Mesendoderm (in vitro differentiated cells): ENCODE data around the gene UBQLN4.
"Not testable (repeated sequence)": the region's sequence is repeated elsewhere in the genome, so short reads cannot be mapped to it uniquely, and the experiment has no call there.

Experiments used
- DNase-seq: peaks from one replicate; pipeline ENCODE4 v3.0.0; 2013
- H2AK5ac ChIP-seq: 2 replicates; pipeline ENCODE4 v1.6.1; 2013; ENCODE audit warnings: low read length, inconsistent platforms
- H2BK120ac ChIP-seq: 2 replicates; pipeline ENCODE4 v1.6.1; 2013; ENCODE audit warnings: low read depth, mild to moderate bottlenecking, low read length, moderate library complexity, mixed read lengths
- H2BK15ac ChIP-seq: replicated peaks from 2 replicates; pipeline ENCODE4 v1.6.1; 2013; ENCODE audit warnings: low read depth, mild to moderate bottlenecking, moderate library complexity
- H2BK5ac ChIP-seq: 2 replicates; pipeline ENCODE4 v1.6.1; 2013; ENCODE audit warnings: low read length, inconsistent platforms
- H3K18ac ChIP-seq: 2 replicates; pipeline ENCODE4 v1.6.1; 2013; ENCODE audit warnings: mild to moderate bottlenecking, low read length, mixed read lengths
- H3K23ac ChIP-seq: one replicate; pipeline ENCODE4 v1.6.1; 2013; ENCODE audit warnings: low read length
- H3K27ac ChIP-seq: 2 replicates; pipeline ENCODE4 v1.5.1; 2013; ENCODE audit warnings: low read depth, mild to moderate bottlenecking, inconsistent platforms, low read length, moderate library complexity
- H3K27me3 ChIP-seq: 2 replicates; pipeline ENCODE4 v1.6.1; 2013; ENCODE audit warnings: low read length, control low read depth, mild to moderate bottlenecking, inconsistent platforms; ENCODE audit not compliant: insufficient read depth, poor library complexity
- H3K36me3 ChIP-seq: 2 replicates; pipeline ENCODE4 v1.6.1; 2013; ENCODE audit warnings: low read length, inconsistent platforms; ENCODE audit not compliant: control insufficient read depth, insufficient read depth
- H3K4ac ChIP-seq: one replicate; pipeline ENCODE4 v1.6.1; 2013; ENCODE audit warnings: low read depth, mild to moderate bottlenecking, low read length, moderate library complexity
- H3K4me1 ChIP-seq: 2 replicates; pipeline ENCODE4 v1.6.1; 2013; ENCODE audit warnings: low read depth, low read length, inconsistent platforms; ENCODE audit not compliant: control insufficient read depth
- H3K4me2 ChIP-seq: 2 replicates; pipeline ENCODE4 v1.6.1; 2013; ENCODE audit warnings: low read length
- H3K4me3 ChIP-seq: 2 replicates; pipeline ENCODE4 v1.5.1; 2013; ENCODE audit warnings: mild to moderate bottlenecking, low read length
- H3K56ac ChIP-seq: one replicate; pipeline ENCODE4 v1.6.1; 2013; ENCODE audit warnings: low read length
- H3K79me1 ChIP-seq: 2 replicates; pipeline ENCODE4 v1.6.1; 2013; ENCODE audit warnings: low read length, inconsistent platforms
- H3K79me2 ChIP-seq: 2 replicates; pipeline ENCODE4 v1.6.1; 2013; ENCODE audit warnings: mild to moderate bottlenecking, low read length; ENCODE audit not compliant: control insufficient read depth, insufficient read depth
- H3K9ac ChIP-seq: 2 replicates; pipeline ENCODE4 v1.6.1; 2013; ENCODE audit warnings: low read length, inconsistent platforms
- H4K5ac ChIP-seq: one replicate; pipeline ENCODE4 v1.6.1; 2013; ENCODE audit warnings: low read length
- H4K8ac ChIP-seq: one replicate; pipeline ENCODE4 v1.6.1; 2013; ENCODE audit warnings: low read depth, mild to moderate bottlenecking, control low read depth, low read length, moderate library complexity
- WGBS: extraction: QIAGEN DNeasy Blood & Tissue Kit; methylation state at CpG from one replicate; pipeline ENCODE4 v1.1.7; 2013; ENCODE audit warnings: low lambda C conversion rate, missing lambda C conversion rate; ENCODE audit not compliant: insufficient coverage; ENCODE audit errors: extremely low coverage; 5-methylcytosine and 5-hydroxymethylcytosine counted together

UBQLN4 gene

DNA sequence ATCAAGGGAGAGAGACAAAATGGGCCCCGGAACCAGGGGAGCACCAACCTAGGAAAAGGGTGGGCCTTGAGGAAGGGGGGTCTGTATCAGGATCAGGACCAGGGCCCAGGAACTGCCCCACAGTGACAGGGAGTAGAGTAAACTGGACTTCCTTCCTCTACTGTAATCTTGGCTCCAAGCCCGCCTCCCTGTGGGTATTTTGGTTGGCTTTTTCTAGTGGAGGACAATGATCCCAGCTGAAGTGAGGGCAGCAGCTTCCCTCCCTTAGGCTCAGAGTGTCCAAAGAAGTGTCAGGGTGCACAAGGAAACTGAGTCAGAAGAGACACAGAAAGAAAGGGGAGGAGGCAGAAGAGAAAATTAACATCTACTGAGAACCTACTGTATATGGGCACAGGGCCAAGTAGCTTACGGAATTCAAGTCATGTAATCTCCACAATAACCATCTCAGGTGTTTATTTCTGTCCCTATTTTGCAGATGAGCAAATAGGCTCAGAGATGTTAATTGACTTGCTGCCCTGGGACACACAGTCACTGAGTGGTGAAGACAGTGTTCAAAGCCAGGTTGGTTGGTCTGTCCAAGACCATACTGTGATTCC lies 4.8 kb downstream of the UBQLN4 start:
- Histone ChIP-seq H3K18ac (no peak overlapping the region), H3K4me3 (no peak overlapping the region), H3K79me1 (peaks cover 4% of the 10 kb centered on the region), H3K79me2 (peaks cover 9% of the 10 kb centered on the region), H3K9ac (no peak overlapping the region), H3K27me3 (no peaks in the 10 kb centered on the region), H3K4me2 (no peak overlapping the region), H2BK15ac (no peak overlapping the region), H3K4ac (no peak overlapping the region), H2BK120ac (no peak overlapping the region), H3K4me1 (no peaks in the 10 kb centered on the region), H2AK5ac (no peak overlapping the region), H3K36me3 (peaks cover 3% of the 10 kb centered on the region), H3K27ac (no peak overlapping the region), H2BK5ac (no peak overlapping the region), H4K8ac (no peak overlapping the region), H3K56ac (no peak overlapping the region), H4K5ac (no peak overlapping the region), H3K23ac (no peak overlapping the region)
- WGBS = no CpG with 5 or more reads among the region's 3 CpGs
- DNase-seq = no peak

DNA sequence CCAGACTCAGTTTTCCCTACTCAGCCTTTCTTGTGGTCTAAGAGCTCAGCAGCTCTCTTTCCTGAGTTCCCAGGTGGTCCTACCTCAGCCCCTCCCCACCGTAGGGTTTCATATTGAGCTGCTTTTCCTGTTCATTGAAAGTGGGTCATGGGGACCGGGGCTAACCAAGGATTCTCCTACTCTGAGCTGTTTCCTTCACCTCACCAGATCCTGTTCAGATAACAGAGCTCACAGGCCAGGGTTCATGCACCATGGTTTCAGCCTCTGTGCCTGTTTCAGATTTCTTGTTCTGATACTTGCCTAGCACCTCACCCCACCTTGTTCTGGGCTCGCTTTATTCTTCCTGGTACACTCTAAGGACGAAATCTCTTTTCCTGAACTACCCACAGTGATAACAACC lies 8.5 kb downstream of the UBQLN4 start:
- no peak overlapping the region for H3K9ac ChIP-seq
- no peak overlapping the region for H2AK5ac ChIP-seq
- H3K4ac ChIP-seq = no peak overlapping the region
- no peak overlapping the region for H2BK15ac ChIP-seq
- H4K8ac ChIP-seq = no peak overlapping the region
- H4K5ac ChIP-seq = no peak overlapping the region
- H3K36me3 ChIP-seq = peaks cover 10% of the 10 kb centered on the region
- H3K4me1 ChIP-seq = no peaks in the 10 kb centered on the region
- H3K23ac ChIP-seq = no peak overlapping the region
- no peak overlapping the region for H3K4me3 ChIP-seq
- H3K18ac ChIP-seq = no peak overlapping the region
- H2BK120ac ChIP-seq = no peak overlapping the region
- H3K56ac ChIP-seq = no peak overlapping the region
- no CpG with 5 or more reads among the region's 4 CpGs for WGBS
- no peak overlapping the region for H2BK5ac ChIP-seq
- no peak overlapping the region for H3K4me2 ChIP-seq
- no peaks in the 10 kb centered on the region for H3K79me2 ChIP-seq
- H3K79me1 ChIP-seq = no peaks in the 10 kb centered on the region
- H3K27ac ChIP-seq = no peak overlapping the region
- no peaks in the 10 kb centered on the region for H3K27me3 ChIP-seq
- no peak for DNase-seq

DNA sequence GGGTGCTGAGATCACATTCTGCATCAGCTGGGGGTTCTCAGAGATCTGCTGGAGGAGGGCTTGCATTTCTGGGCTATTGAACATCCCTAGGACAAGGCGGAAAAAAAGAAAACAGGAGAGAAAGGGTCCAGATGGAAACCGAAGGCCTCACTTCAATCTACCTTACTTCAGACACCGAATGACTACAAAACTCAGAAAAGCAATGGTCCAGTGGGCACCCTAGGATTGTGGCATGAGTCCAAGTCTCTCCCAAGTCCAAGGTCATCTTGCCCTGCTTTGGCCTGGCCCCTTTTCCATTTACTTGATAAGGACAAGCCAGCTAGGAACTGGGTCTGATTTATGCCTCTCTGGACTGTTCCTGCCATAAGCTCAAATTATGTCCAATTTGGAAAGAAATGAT lies 10.8 kb downstream of the UBQLN4 start:
- Histone ChIP-seq H3K4me1 (no peaks in the 10 kb centered on the region), H3K79me2 (no peaks in the 10 kb centered on the region), H3K36me3 (peaks cover 7% of the 10 kb centered on the region)

DNA sequence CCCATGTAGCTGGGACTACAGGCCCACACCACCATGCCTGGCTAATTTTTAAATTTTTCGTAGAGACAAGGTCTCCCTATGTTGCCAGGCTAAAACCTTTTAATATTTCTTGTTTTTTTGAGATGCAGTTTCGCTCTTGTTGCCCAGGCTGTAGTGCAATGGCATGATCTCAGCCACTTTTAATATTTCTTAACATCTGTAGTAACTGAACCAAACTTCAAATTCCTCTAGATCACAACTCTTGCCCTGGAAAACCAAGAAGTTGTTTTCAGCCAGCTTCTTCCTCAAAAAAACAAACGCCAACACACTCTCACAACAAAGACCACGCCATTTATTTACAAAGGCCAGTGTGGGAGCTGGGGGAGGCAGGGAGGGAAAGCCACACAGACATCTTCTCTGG lies 18.6 kb downstream of the UBQLN4 start:
- H3K4me2 ChIP-seq, H3K79me1 ChIP-seq, H3K18ac ChIP-seq, H2BK120ac ChIP-seq, H3K27me3 ChIP-seq, H3K79me2 ChIP-seq, H3K9ac ChIP-seq, H3K4me3 ChIP-seq, H3K23ac ChIP-seq, H4K5ac ChIP-seq, H3K27ac ChIP-seq, H2AK5ac ChIP-seq, H3K36me3 ChIP-seq, H3K4ac ChIP-seq, H3K56ac ChIP-seq, H4K8ac ChIP-seq, DNase-seq, H2BK5ac ChIP-seq, H3K4me1 ChIP-seq, H2BK15ac ChIP-seq: not testable (repeated sequence)
- no CpG with 5 or more reads among the region's 4 CpGs for WGBS

More for the DNA sequence above, 10.8 kb downstream of the UBQLN4 start:
- Histone ChIP-seq H2BK5ac (no peak overlapping the region), H3K4me2 (no peak overlapping the region), H3K27me3 (no peaks in the 10 kb centered on the region), H3K56ac (no peak overlapping the region), H2BK15ac (no peak overlapping the region), H4K5ac (no peak overlapping the region), H2BK120ac (no peak overlapping the region), H2AK5ac (no peak overlapping the region), H3K23ac (no peak overlapping the region), H3K4me3 (no peak overlapping the region), H3K27ac (no peak overlapping the region), H3K18ac (no peak overlapping the region), H3K79me1 (no peaks in the 10 kb centered on the region), H4K8ac (no peak overlapping the region), H3K9ac (no peak overlapping the region), H3K4ac (no peak overlapping the region)
- WGBS = no CpG with 5 or more reads among the region's 3 CpGs
- no peak for DNase-seq

DNA sequence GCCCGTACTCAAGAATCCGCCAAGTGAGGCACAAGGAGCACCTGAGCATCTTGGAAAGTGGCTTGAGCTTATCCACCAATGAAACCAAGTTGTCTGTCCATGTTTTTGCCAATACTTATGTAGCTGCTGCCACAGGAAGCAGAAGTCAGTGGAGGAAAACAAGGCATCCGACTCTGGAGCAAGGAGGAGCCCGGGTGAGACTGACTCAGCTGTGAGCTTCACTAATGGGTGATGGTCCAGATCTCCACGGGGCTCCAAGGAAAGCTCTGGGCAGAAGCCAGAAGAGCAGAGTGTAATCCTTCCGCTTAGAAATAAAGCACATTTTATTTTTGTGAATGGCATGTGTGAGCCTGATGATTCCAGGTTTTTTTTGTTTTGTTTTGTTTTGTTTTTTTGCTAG lies 20.6 kb downstream of the UBQLN4 start:
- H3K27me3 ChIP-seq = no peaks in the 10 kb centered on the region
- H3K79me2 ChIP-seq = no peaks in the 10 kb centered on the region
- H3K4me2 ChIP-seq = no peak overlapping the region
- no peak overlapping the region for H4K8ac ChIP-seq
- H2BK5ac ChIP-seq = no peak overlapping the region
- no peak overlapping the region for H3K27ac ChIP-seq
- H3K56ac ChIP-seq = no peak overlapping the region
- H3K9ac ChIP-seq = no peak overlapping the region
- H2BK15ac ChIP-seq = no peak overlapping the region
- H2BK120ac ChIP-seq = no peak overlapping the region
- DNase-seq = no peak
- H3K36me3 ChIP-seq = no peaks in the 10 kb centered on the region
- no peak overlapping the region for H3K4me3 ChIP-seq
- no peaks in the 10 kb centered on the region for H3K79me1 ChIP-seq
- no peak overlapping the region for H4K5ac ChIP-seq
- WGBS = no CpG with 5 or more reads among the region's 6 CpGs
- no peak overlapping the region for H2AK5ac ChIP-seq
- no peak overlapping the region for H3K4ac ChIP-seq
- H3K23ac ChIP-seq = no peak overlapping the region
- no peaks in the 10 kb centered on the region for H3K4me1 ChIP-seq
- H3K18ac ChIP-seq = no peak overlapping the region

DNA sequence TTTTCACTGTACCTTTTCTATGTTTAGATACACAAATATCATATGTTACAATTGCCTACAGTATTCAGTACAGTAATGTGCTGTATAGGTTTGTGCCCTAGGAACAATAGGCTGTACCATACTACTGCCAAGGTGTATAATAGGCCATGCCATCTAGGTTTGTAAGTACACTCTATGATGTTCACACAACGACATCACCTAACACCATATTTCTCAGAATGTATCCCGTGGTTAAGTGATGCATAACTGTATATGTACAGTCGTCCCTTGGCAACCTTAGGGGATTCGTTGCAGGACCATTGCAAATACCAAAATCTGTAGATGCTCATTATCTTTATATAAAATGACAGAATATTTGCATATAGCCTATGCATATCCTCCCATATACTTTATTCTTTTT lies 27.0 kb downstream of the UBQLN4 start:
- no peak overlapping the region for H2BK15ac ChIP-seq
- no peak overlapping the region for H3K4ac ChIP-seq
- H3K27me3 ChIP-seq = no peaks in the 10 kb centered on the region
- no peaks in the 10 kb centered on the region for H3K79me1 ChIP-seq
- H3K56ac ChIP-seq = no peak overlapping the region
- no peak overlapping the region for H4K5ac ChIP-seq
- no peaks in the 10 kb centered on the region for H3K4me1 ChIP-seq
- no CpG with 5 or more reads among the region's 4 CpGs for WGBS
- no peak overlapping the region for H2AK5ac ChIP-seq
- no peaks in the 10 kb centered on the region for H3K79me2 ChIP-seq
- H2BK5ac ChIP-seq = no peak overlapping the region
- no peak overlapping the region for H2BK120ac ChIP-seq
- H3K18ac ChIP-seq = no peak overlapping the region
- H3K27ac ChIP-seq = no peak overlapping the region
- no peak overlapping the region for H3K4me3 ChIP-seq
- H4K8ac ChIP-seq = no peak overlapping the region
- H3K4me2 ChIP-seq = no peak overlapping the region
- H3K36me3 ChIP-seq = no peaks in the 10 kb centered on the region
- no peak for DNase-seq
- H3K9ac ChIP-seq = no peak overlapping the region
- H3K23ac ChIP-seq = no peak overlapping the region
